GM21390 (cell line): ENCODE measurements around the gene SEC24C.
"Not testable (repeated sequence)": the region's sequence is repeated elsewhere in the genome, so short reads cannot be mapped to it uniquely, and the experiment has no call there.

Experiments
- ATAC-seq: cut with Tn5 transposase; IDR thresholded peaks from one replicate; pipeline ENCODE4 v1.9.1; 2021; ENCODE audit not compliant: unreplicated experiment

Gene SEC24C

GRCh38 chr10:73789659-73790055 is 45.5 kb downstream of the SEC24C start:
- no peak for ATAC-seq

- ATAC-seq: no peak
These were observed 46.9 kb downstream of the SEC24C start for GRCh38 chr10:73790886-73791625.

GRCh38 chr10:73791871-73792400 is 47.8 kb downstream of the SEC24C start:
- ATAC-seq: no peak

GRCh38 chr10:73793456-73793855 is 49.3 kb downstream of the SEC24C start:
- ATAC-seq: no peak

GRCh38 chr10:73795491-73795890 is 51.3 kb downstream of the SEC24C start:
- ATAC-seq: not testable (repeated sequence)

GRCh38 chr10:73796035-73796434 is 51.9 kb downstream of the SEC24C start:
- ATAC-seq: not testable (repeated sequence)

- ATAC-seq: no peak
These were observed 52.6 kb downstream of the SEC24C start for GRCh38 chr10:73796766-73797165.

GRCh38 chr10:73797324-73798025 is 53.3 kb downstream of the SEC24C start:
- no peak for ATAC-seq

GRCh38 chr10:73798087-73798486 is 53.9 kb downstream of the SEC24C start:
- ATAC-seq: no peak

- no peak for ATAC-seq
These were observed 54.9 kb downstream of the SEC24C start for GRCh38 chr10:73798927-73799560.

GRCh38 chr10:73799899-73800559 is 55.9 kb downstream of the SEC24C start:
- no peak for ATAC-seq

- no peak for ATAC-seq
These were observed 56.5 kb downstream of the SEC24C start for GRCh38 chr10:73800560-73801252.

- ATAC-seq: no peak
These were observed 57.0 kb downstream of the SEC24C start for GRCh38 chr10:73801253-73801590.

- no peak for ATAC-seq
These were observed 58.3 kb downstream of the SEC24C start for GRCh38 chr10:73802276-73802991.

- peak; percentile 75 for ATAC-seq
These were observed 59.6 kb downstream of the SEC24C start for GRCh38 chr10:73803680-73804286.

- ATAC-seq: no peak
These were observed 62.2 kb downstream of the SEC24C start for GRCh38 chr10:73806176-73806950.

GRCh38 chr10:73807471-73807870 is 63.3 kb downstream of the SEC24C start:
- ATAC-seq: no peak

GRCh38 chr10:73808021-73808815 is 64.0 kb downstream of the SEC24C start:
- ATAC-seq: no peak
